NCI-H82 (cell line): ENCODE results near the gene TMEM41B.
"Not testable (repeated sequence)": the region's sequence is repeated elsewhere in the genome, so short reads cannot be mapped to it uniquely, and the experiment has no call there.

Source experiments
- DNase-seq: peaks from one replicate; lab custom pipeline; 2025; lab: John Stamatoyannopoulos, UW

The TMEM41B gene

GRCh38 chr11:9259981-9260837 is 54.2 kb downstream of the TMEM41B start:
- DNase-seq: no peak

DNA sequence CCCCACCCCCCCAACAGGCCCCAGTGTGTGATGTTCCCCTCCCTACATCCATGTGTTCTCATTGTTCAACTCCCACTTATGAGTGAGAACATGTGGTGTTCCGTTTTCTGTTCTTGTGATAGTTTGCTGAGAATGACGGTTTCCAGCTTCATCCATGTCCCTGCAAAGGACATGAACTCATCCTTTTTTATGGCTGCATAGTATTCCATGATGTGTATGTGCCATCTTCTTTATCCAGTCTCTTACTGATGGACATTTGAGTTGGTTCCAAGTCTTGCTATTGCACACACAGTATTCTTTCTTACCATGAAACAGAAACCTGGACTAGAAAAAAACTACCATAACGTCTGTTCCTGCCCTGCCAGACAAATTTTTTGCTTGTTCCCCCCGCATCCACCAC is 56.1 kb downstream of the TMEM41B start:
- not testable (repeated sequence) for DNase-seq

- no peak for DNase-seq
These were observed 60.0 kb downstream of the TMEM41B start for GRCh38 chr11:9254416-9254815.

DNA sequence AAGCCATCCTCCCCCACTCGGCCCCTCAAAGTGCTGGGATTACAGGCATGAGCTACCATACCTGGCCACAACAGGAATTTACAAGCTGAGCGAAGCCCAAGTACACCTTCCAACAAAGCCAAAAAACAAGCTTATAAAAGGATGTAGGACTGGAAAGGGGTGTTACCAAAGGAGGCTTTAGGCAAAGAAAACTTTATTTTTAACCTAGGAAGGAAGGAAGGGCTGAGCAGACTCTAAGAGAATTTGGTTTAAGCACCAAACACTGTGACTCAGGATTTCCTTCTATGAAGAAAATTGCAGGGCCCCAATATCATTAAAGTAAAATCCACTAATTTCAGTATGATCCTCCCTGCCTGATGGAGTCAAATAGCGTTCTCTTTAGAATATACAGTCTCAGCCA is 61.3 kb downstream of the TMEM41B start:
- DNase-seq: no peak

DNA sequence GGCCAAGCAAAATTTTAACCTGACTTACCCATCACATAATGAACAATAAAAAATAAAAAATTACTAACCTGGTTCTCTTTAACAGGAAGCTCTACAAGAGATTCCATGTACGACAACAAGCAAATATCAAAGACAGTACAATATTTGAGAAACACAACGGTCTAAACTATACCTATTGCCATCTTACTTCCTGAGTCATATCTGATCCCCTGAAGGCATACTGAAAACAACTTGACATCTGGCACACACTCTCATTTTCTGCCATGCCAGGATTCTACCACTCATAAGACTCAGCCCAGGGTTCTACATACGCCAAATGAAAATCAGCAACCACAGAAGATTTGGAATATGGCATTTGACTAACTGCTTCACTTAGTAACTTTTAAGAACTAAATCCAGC is 63.1 kb downstream of the TMEM41B start:
- no peak for DNase-seq

DNA sequence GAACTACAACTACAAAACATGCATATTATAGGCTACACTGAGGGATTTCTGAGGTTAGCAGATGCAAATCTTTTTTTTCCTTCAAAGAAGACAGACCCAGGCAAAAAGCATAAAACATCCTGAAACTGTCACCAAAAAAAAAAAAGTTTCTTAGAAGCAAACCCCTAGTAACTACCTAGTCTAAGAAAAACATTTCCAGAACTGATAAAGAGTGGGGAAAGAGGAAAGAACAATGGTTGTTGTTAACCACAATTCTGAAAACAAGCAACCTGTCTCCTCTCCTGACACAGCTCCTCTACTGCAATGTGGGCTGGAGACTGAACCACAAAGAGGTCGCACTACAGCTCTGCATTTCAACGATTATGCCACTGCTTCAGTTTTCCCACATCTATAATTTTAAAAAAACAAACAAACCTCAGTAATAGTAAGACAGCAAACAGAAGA is 64.2 kb downstream of the TMEM41B start:
- DNase-seq: no peak

DNA sequence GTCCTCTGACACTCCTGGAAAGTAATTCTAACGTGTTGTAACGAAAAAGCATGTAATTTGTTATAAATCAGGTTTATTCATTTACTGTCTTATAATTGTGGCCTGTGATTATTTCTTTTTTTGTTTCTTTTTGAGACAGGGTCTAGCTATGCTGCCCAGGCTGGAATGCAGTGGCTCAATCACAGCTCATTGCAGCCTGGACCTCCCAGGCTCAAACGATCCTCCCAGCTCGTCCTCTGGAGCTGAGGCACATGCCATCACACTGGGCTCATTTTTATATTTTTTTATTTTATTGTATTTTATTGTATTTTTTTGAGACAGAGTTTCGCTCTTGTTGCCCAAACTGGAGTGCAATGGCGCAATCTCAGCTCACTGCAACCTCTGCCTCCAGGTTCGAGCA is 65.1 kb downstream of the TMEM41B start:
- DNase-seq: no peak

- no peak for DNase-seq
These were observed 66.5 kb downstream of the TMEM41B start for GRCh38 chr11:9247863-9248262.

GRCh38 chr11:9236242-9236641 is 78.2 kb downstream of the TMEM41B start:
- DNase-seq: not testable (repeated sequence)

DNA sequence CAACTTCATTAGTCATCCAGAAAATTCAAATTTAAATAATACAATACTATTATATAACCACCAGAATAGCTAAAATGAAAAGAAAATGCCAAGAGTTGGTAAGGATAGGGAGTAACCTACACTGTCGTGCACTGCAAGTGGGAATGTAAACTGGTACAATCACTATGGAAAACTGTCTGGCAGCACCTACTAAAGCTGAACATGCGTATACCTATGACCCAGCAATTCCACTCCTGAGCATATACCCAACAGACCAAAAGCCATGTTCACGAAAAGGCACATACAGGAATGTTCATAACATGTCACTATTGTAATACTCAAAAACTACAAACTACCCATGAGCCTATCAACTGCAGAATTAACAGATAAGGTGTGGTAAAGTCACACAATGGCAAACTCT is 81.9 kb downstream of the TMEM41B start:
- DNase-seq: no peak

GRCh38 chr11:9231848-9232177 is 82.6 kb downstream of the TMEM41B start:
- no peak for DNase-seq
